HG02981 (cell line): ENCODE results near the gene CXCL14.

Experiments
- ATAC-seq: cut with Tn5 transposase; IDR thresholded peaks from one replicate; pipeline ENCODE4 v1.9.1; 2021; ENCODE audit warnings: mild to moderate bottlenecking, moderate library complexity; ENCODE audit not compliant: unreplicated experiment

The CXCL14 gene

GRCh38 chr5:135596788-135597187 is 18.0 kb upstream of the CXCL14 start:
- no peak for ATAC-seq

DNA sequence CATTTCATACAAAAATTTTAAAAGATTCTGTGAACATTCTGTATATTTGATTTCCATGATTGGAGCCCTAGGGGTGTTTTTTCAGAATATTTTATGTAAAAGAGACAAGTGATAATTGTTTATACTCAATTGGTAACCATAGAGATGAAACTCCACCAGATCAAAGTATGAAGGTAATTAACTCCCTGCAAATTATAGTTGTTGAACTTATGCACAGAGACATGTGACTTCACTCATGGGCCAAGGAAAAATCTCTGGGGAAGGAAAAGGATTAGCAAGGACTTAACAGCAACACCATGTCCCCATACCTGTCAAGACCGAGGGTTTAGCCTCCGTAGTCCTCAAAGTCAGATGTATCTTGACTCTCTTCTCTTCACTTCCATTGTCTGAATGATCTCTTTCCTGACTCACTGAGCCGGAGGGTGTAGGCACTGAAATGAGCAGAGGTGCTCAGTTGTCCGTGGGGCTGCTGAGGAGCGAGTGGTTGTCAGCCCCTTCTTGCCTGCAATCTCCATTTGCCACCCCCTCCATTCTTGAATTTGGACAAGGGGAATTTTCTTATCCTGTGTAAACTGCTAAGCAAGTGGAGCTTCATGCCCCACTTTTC is 17.5 kb upstream of the CXCL14 start:
- no peak for ATAC-seq

- no peak for ATAC-seq
These were observed 15.7 kb upstream of the CXCL14 start for GRCh38 chr5:135594416-135594960.

DNA sequence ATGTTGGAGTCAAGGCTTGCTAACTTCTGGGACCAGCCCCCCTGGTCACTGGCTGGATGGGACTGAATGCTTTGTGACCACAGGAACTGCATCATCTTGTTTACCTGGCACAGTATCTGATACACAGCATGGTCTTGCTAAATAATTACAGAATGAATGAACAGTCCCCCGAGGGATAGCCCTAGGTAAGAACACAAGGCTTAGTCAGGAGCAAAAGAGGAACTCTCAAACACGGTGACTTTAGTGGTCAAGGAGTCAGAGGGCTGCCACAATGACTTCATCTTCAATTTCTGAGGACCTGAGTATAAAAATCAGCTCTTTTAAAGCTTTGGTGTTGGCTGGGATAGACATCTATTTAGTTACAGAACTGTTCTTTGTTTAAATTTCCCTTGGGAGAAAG is 15.1 kb upstream of the CXCL14 start:
- ATAC-seq, result no peak

DNA sequence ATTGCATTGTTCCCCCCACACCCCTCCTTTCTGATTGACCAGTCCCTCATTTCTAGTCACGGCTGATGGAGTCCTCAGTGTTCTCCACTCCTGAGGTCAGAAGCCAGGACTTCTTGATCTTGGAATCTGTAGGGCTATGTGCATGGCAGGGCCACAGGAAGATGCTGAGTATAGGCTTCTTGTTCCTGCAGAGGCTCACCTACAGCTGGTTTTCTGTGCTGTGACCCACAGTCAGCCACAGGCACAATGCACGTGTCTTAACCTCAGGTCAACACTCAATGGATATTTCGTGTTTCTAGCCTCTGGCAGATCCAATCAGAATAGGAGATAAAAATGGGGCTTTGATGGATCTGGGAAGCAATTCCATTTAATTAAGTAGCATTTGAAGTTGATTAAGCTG is 14.3 kb upstream of the CXCL14 start:
- no peak for ATAC-seq

GRCh38 chr5:135592312-135593045 is 13.7 kb upstream of the CXCL14 start:
- ATAC-seq, result no peak

DNA sequence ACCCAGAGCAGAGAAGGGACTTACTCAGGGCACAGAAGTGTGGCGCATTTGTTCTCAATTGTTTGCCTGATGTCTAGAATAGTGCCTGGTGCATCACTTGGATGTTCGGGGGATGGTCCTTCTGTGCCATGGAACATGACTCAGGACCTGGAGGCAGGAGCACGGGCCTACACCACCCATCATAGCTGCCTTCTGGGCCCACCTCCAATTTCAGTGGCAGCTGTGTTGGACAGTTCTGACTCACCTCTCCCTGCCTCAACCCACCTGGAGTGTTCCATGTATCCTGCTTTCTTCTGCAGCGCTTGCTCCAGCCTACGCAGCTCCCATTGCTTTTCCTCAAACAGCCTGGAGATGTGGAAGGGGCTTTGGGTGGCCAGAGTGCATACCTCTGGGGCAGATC is 12.5 kb upstream of the CXCL14 start:
- no peak for ATAC-seq

GRCh38 chr5:135589152-135589551 is 10.4 kb upstream of the CXCL14 start:
- ATAC-seq, result no peak

DNA sequence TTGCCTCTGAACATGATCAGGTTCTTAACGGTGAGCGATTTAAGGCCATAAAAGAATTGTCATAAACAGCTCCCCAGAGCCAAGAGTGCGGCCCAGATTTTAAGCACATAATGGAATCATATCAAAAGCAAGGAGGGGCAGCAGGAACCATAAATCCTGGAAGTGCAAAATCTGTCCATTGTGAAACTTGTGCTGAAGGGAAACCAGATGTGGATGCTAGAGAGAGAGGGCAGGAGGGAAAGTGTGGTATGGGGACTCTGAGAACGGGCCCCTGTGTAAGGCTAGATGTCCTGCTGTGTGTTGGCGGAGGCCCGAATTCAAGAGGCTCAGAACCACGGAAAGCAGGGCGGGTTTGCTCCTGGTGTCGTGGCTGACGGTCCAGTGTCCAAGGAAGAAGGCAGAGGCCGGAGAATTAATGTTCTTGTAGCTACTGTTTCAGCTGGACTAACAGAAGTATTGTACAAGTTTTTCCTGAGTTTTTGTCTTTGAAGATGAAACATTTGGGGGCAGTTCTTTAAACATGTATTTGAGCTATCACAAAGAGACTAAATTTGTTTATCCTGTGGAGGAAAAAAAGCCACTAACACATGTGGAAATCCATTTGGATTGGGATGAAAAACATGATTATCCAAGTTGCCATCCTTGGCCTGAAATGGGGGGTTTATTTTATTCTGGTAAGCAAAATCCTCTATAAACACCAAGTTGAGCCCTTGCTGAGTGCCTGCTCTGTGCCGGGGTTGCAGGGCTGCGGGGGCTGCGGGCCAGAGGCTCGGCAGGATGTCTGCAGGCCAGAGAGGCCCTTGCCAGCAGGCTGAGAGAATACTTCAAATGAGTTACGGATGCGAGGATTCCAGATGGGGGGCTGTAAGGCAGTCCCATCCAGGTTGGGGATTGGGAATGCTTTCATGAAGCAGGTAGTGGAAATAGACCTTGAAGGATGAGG is 9.2 kb upstream of the CXCL14 start:
- ATAC-seq, result no peak

GRCh38 chr5:135584918-135585317 is 6.1 kb upstream of the CXCL14 start:
- ATAC-seq, result no peak

DNA sequence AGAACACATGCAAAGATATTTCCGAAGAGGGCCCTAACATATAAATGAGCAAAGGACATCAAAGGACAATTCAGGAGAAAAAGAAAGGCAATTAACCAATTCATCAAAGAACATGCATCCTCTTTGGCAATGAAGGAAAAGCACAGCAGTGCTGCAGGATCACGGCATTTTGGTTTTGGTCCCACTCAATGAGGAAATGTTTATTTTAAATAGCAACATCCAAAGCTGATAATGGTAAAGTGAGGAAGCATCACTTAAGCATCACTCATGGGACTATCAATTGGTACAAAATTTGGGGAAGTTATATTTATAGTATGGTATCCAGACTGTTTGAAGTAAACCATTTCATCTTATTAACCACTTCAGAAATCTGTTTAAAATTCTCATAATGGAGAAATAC is 5.5 kb upstream of the CXCL14 start:
- no peak for ATAC-seq

GRCh38 chr5:135582099-135582781 is 3.4 kb upstream of the CXCL14 start:
- no peak for ATAC-seq

GRCh38 chr5:135578305-135578684 is 496 bp downstream of the CXCL14 start:
- no peak for ATAC-seq

DNA sequence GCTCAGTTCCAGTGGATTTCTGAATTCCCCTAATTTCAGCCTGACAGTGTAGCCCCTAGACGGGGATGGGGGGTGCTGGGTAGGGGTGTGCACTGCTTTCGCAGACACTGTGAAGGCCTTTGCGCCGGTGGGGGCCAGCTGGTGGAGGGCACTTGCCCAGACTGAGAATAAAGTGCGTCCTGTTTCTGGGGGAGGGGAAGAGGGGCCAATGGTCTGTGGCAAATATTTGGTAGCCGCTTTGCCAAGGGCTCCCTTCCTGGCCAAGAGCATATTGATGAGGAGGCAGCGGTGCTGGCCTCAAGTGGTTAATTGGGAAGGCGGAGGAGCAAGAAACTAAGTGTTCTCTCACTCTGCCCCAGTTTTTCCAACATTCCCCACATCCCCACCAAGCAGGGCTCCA is 1.4 kb downstream of the CXCL14 start:
- ATAC-seq, result no peak

GRCh38 chr5:135576075-135576599 is 2.7 kb downstream of the CXCL14 start:
- no peak for ATAC-seq

DNA sequence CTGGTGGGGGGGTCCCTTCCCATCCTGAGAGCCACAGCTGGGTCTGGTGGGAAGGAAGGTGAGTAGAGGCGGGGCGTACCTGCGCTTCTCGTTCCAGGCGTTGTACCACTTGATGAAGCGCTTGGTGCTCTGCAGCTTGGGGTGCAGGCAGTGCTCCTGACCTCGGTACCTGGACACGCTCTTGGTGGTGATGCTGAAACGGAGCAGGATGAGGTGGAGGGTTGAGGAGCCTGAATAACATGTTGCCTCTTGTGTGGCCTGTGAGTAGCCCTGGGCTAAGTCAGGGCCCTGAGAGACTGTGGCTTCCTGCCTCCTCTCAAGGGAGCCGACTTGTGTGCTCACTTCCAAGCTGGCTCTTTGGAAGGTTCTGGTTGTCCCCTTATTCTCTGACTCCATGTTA is 4.3 kb downstream of the CXCL14 start:
- ATAC-seq, result no peak

DNA sequence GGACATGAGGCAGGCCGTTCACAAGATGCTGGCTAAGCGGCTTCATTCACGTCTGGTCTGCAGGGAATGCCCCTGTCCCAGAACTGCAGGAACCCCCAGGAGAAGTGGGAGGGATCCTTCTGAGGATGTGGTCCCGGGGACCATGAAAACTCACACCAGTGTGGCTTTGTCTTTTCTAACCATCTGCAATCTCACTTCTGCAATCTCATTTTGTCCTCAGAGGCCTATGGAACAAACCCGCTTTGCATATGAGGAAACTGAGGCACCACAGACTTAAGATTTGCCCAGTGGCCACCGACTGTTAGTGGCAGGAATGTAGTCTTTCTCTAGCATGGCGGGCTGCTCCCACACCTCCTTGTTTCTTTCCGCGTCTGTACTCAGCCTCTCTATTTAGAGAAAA is 6.9 kb downstream of the CXCL14 start:
- ATAC-seq, result no peak

DNA sequence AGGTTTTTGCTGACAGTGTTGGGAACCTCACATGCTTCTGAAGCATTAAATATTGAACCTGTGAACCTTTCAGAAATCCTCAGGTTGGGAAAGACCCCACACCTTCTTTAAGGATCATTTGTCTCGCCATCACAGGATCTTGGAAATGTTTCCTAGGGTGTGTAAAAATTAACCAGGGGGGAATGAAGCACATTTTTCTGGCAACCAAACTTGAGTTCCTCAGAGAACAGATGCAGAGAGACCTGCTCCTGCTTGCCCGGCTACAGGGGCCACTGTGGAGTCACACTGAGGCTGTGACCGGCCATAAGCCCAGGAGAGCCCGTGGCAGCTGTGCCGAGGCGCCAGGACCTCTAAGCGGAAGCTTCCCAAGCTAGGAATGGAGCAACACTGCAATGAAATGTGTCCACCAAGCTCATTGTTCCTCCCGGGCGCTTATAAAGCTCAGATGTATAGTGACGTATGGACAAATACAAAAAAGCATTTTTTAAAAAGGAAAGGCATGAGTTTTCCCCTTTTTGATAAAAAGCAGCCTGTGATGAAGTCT is 7.7 kb downstream of the CXCL14 start:
- no peak for ATAC-seq

DNA sequence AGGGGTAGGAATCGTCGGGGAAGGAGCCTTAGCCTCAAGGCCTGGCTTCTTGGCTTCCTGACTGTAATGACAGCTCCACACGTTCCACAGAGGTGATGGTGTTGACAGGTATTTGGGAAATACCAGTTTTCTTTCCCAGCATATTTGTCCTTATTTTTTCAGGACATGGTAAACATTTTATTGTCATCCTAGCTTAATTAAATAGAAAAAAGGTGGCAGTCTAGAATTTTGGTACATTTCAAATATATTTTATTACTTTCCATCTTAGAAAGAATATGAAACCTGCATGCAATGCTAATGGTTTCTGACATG is 8.4 kb downstream of the CXCL14 start:
- ATAC-seq, result no peak

GRCh38 chr5:135569755-135570452 is 8.9 kb downstream of the CXCL14 start:
- no peak for ATAC-seq
